Karpas-422 (cell line): Measurements from ENCODE around the gene HSPA8. TPM values are rescaled to one million over a fixed set of nuclear protein-coding genes. Genes with fewer than 3 reads are reported as not detected.

Experiments
- DNase-seq: peaks from one replicate; pipeline ENCODE4 v3.0.0-alpha.2; 2015
- H2AFZ ChIP-seq: fragments of 200-600 bp; sonication (generic); 2 replicates; pipeline ENCODE4 v1.6.1; 2014; ENCODE audit warnings: antibody characterized with exemption, low read length, mixed read lengths
- H3K27ac ChIP-seq: fragments of 200-600 bp; sonication (generic); 2 replicates; pipeline ENCODE4 v1.5.1; 2014; ENCODE audit warnings: mild to moderate bottlenecking, low read length, moderate library complexity
- H3K27me3 ChIP-seq: fragments of 200-600 bp; sonication (generic); 2 replicates; pipeline ENCODE4 v1.6.1; 2014; ENCODE audit warnings: low read length, mixed read lengths
- H3K36me3 ChIP-seq: fragments of 200-600 bp; sonication (generic); 2 replicates; pipeline ENCODE4 v1.6.1; 2014; ENCODE audit warnings: low read length, mixed read lengths; ENCODE audit not compliant: insufficient read depth
- H3K4me1 ChIP-seq: fragments of 200-600 bp; sonication (generic); 2 replicates; pipeline ENCODE4 v1.6.1; 2014; ENCODE audit warnings: mild to moderate bottlenecking, low read length, mixed read lengths
- H3K4me2 ChIP-seq: fragments of 200-600 bp; sonication (generic); 2 replicates; pipeline ENCODE4 v1.6.1; 2014; ENCODE audit warnings: low read length, low read depth, mild to moderate bottlenecking; ENCODE audit not compliant: poor library complexity, severe bottlenecking
- H3K4me3 ChIP-seq: fragments of 200-600 bp; sonication (generic); 2 replicates; pipeline ENCODE4 v1.5.1; 2014; ENCODE audit warnings: mild to moderate bottlenecking, antibody characterized with exemption, low read length, mixed read lengths
- H3K79me2 ChIP-seq: fragments of 200-600 bp; sonication (generic); 2 replicates; pipeline ENCODE4 v1.6.1; 2014; ENCODE audit warnings: mild to moderate bottlenecking, low read length, mixed read lengths
- H3K9ac ChIP-seq: fragments of 200-600 bp; sonication (generic); 2 replicates; pipeline ENCODE4 v1.6.0; 2014; ENCODE audit warnings: low read length
- H3K9me2 ChIP-seq: fragments of 200-600 bp; sonication (generic), shearing (Covaris generic); replicated peaks from 2 replicates; pipeline ENCODE4 v1.6.0; 2014; ENCODE audit warnings: mild to moderate bottlenecking, low read length, moderate library complexity; ENCODE audit not compliant: insufficient read depth
- H3K9me3 ChIP-seq: fragments of 300-700, 200-600 bp; sonication (generic); 2 replicates; pipeline ENCODE4 v1.6.1; 2014; ENCODE audit warnings: low read length, mixed read lengths
- H4K20me1 ChIP-seq: fragments of 200-600 bp; sonication (generic); 2 replicates; pipeline ENCODE4 v1.6.1; 2014; ENCODE audit warnings: mild to moderate bottlenecking, antibody characterized with exemption, low read length, low read depth; ENCODE audit not compliant: insufficient read depth
- total RNA-seq: library from RNA; depleted of rRNA; stranded (reverse); fragments of >200 nt; shearing (Covaris generic); gene quantifications from 2 replicates; pipeline ENCODE4 v1.2.3, GENCODE V29; 2014; ENCODE audit warnings: low replicate concordance

Gene HSPA8
- total RNA-seq, 1 experiment from 2014 or later, result 1,725 TPM

DNA sequence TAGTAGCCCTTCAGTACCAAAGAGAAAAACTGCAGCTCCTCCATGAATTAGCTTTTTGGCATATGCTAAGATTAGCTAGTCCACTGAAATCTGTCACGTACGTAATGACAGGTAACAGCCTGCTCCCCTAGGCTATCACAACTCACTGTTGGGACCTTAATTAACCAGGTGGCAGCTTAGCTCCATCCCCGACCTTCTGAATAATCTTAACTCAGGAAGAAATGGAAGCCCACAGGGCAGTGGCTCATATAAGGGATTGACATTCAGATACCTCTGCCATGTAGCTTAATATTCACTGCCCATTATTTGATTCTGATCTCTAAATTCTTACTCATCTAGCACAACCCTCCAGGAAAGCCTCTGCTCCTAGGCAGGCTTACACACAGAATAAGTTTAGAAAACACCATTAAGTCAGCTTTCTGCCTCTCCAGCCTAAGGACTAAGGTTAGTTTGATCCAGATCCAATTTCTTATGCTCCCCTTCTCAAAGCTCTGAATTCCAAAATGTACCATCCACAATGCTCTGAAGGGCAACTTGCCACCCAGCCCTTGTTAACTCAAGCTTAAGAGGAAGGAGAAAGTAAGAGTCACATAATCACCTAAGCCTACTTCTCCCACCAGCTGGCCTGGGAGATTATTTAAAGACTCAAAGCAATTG lies 5.0 kb downstream of the HSPA8 start:
- Histone ChIP-seq H3K36me3 (peaks cover 49% of the 10 kb centered on the region), H3K9me2 (no peaks in the 10 kb centered on the region), H3K27me3 (no peaks in the 10 kb centered on the region), H3K4me3 (no peak overlapping the region), H4K20me1 (peaks cover 39% of the 10 kb centered on the region; the same call in 1 of the 2 replicates), H3K27ac (0 out of 2 replicates have a peak overlapping the region, but pooled peaks have one; percentile 10), H2AFZ (no peak overlapping the region), H3K79me2 (peaks cover 12% of the 10 kb centered on the region), H3K9me3 (no peaks in the 10 kb centered on the region), H3K4me2 (no peak overlapping the region), H3K9ac (no peak overlapping the region), H3K4me1 (peaks cover 19% of the 10 kb centered on the region)
- peak; percentile 66 for DNase-seq

- no peak overlapping the region for H2AFZ ChIP-seq
- no peak overlapping the region for H3K4me3 ChIP-seq
- H3K9ac ChIP-seq, result no peak overlapping the region
- peaks cover 13% of the 10 kb centered on the region for H3K4me1 ChIP-seq
- no peaks in the 10 kb centered on the region for H3K9me2 ChIP-seq
- H3K27ac ChIP-seq, result no peak overlapping the region
- no peaks in the 10 kb centered on the region for H3K79me2 ChIP-seq
- no peak overlapping the region for H3K4me2 ChIP-seq
- H3K9me3 ChIP-seq, result no peaks in the 10 kb centered on the region
- H3K27me3 ChIP-seq, result no peaks in the 10 kb centered on the region
- peak; percentile 75 for DNase-seq
- H4K20me1 ChIP-seq, result peaks cover 24% of the 10 kb centered on the region; the same call in 1 of the 2 replicates
- peaks cover 33% of the 10 kb centered on the region for H3K36me3 ChIP-seq
These were observed 6.6 kb downstream of the HSPA8 start for GRCh38 chr11:123055191-123055901.

- Histone ChIP-seq H3K27ac (no peak overlapping the region), H3K4me2 (no peak overlapping the region), H3K27me3 (no peaks in the 10 kb centered on the region), H3K9ac (no peak overlapping the region), H3K9me3 (no peaks in the 10 kb centered on the region), H3K36me3 (peaks cover 24% of the 10 kb centered on the region), H3K79me2 (no peaks in the 10 kb centered on the region), H3K4me1 (peaks cover 4% of the 10 kb centered on the region), H2AFZ (no peak overlapping the region), H4K20me1 (peaks cover 16% of the 10 kb centered on the region; the same call in 1 of the 2 replicates), H3K4me3 (no peak overlapping the region), H3K9me2 (no peaks in the 10 kb centered on the region)
- DNase-seq, result peak; percentile 86
These were observed 7.5 kb downstream of the HSPA8 start for GRCh38 chr11:123054301-123055065.

- H4K20me1 ChIP-seq, result peaks cover 6% of the 10 kb centered on the region; the same call in 1 of the 2 replicates
- H3K4me2 ChIP-seq, result no peak overlapping the region
- no peak overlapping the region for H3K9ac ChIP-seq
- no peaks in the 10 kb centered on the region for H3K9me2 ChIP-seq
- H3K79me2 ChIP-seq, result no peaks in the 10 kb centered on the region
- no peaks in the 10 kb centered on the region for H3K9me3 ChIP-seq
- peak; percentile 74 for DNase-seq
- no peak overlapping the region for H3K4me3 ChIP-seq
- peaks cover 11% of the 10 kb centered on the region for H3K36me3 ChIP-seq
- no peak overlapping the region for H2AFZ ChIP-seq
- no peaks in the 10 kb centered on the region for H3K4me1 ChIP-seq
- no peaks in the 10 kb centered on the region for H3K27me3 ChIP-seq
- H3K27ac ChIP-seq, result no peak overlapping the region
These were observed 8.8 kb downstream of the HSPA8 start for GRCh38 chr11:123052901-123053721.

DNA sequence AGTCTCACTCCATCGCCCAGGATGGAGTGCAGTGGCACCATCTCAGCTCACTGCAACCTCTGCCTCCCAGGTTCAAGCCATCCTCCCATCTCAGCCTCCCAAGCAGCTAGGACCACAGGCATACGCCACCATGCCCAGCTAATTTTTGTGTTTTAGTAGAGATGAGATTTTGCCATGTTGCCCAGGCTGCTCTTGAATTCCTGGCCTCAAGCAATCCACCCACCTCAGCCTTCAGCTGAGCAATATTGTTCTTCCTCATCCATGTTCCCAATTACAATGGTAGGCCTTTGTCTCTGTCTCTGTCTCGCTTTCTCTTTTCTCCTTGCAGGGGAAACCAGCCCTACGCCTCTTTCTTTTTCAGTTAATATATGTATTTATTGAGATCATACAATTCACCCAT lies 10.3 kb downstream of the HSPA8 start:
- no peaks in the 10 kb centered on the region for H3K79me2 ChIP-seq
- no peaks in the 10 kb centered on the region for H3K27me3 ChIP-seq
- no peak overlapping the region for H2AFZ ChIP-seq
- no peak overlapping the region for H3K9ac ChIP-seq
- H3K4me3 ChIP-seq, result no peak overlapping the region
- H3K36me3 ChIP-seq, result no peaks in the 10 kb centered on the region
- H3K9me2 ChIP-seq, result no peaks in the 10 kb centered on the region
- no peaks in the 10 kb centered on the region for H3K9me3 ChIP-seq
- no peak for DNase-seq
- H4K20me1 ChIP-seq, result no peaks in the 10 kb centered on the region
- no peak overlapping the region for H3K4me2 ChIP-seq
- H3K4me1 ChIP-seq, result no peaks in the 10 kb centered on the region
- H3K27ac ChIP-seq, result no peak overlapping the region

DNA sequence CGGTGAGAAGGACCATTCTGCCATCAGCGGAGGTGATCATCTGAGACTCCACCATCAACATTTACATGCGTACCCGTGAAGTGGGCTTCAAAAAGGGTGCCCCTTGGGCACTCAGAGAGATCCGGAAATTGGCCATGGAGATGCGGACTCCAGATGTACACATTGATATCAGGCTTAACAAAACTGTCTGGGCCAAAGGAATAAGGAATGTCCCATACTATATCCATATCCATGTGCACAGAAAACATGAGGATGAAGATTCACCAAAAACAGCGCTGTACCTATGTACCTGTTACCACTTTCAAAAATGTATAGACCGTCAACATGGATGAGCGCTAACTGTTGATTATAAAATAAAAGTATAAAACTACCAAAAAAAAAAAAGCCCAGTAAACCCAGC lies 10.8 kb downstream of the HSPA8 start:
- Histone ChIP-seq H3K27me3 (no peaks in the 10 kb centered on the region), H3K4me2 (no peak overlapping the region), H3K9me3 (no peaks in the 10 kb centered on the region), H3K36me3 (no peaks in the 10 kb centered on the region), H3K79me2 (no peaks in the 10 kb centered on the region), H3K9me2 (no peaks in the 10 kb centered on the region), H2AFZ (no peak overlapping the region), H3K9ac (no peak overlapping the region), H3K27ac (no peak overlapping the region), H3K4me1 (no peaks in the 10 kb centered on the region), H4K20me1 (no peaks in the 10 kb centered on the region), H3K4me3 (no peak overlapping the region)
- DNase-seq, result no peak

GRCh38 chr11:123047947-123048293 lies 14.0 kb downstream of the HSPA8 start:
- H3K9me2 ChIP-seq, result no peaks in the 10 kb centered on the region
- no peaks in the 10 kb centered on the region for H4K20me1 ChIP-seq
- H2AFZ ChIP-seq, result no peak overlapping the region
- H3K79me2 ChIP-seq, result no peaks in the 10 kb centered on the region
- H3K27ac ChIP-seq, result no peak overlapping the region
- H3K36me3 ChIP-seq, result no peaks in the 10 kb centered on the region
- H3K4me1 ChIP-seq, result no peaks in the 10 kb centered on the region
- no peak overlapping the region for H3K9ac ChIP-seq
- H3K4me3 ChIP-seq, result no peak overlapping the region
- DNase-seq, result no peak
- H3K9me3 ChIP-seq, result no peaks in the 10 kb centered on the region
- H3K4me2 ChIP-seq, result no peak overlapping the region
- no peaks in the 10 kb centered on the region for H3K27me3 ChIP-seq
